GM19240 (cell line): ENCODE data around the gene PHF23.
A peak's percentile ranks its signal among the peaks of the same experiment; 100 is the strongest.

ENCODE experiments used
- DNase-seq: peaks from one replicate; pipeline ENCODE4 v3.0.0; 2011; ENCODE audit warnings: low spot score; ENCODE audit not compliant: insufficient read length

PHF23 gene

DNA sequence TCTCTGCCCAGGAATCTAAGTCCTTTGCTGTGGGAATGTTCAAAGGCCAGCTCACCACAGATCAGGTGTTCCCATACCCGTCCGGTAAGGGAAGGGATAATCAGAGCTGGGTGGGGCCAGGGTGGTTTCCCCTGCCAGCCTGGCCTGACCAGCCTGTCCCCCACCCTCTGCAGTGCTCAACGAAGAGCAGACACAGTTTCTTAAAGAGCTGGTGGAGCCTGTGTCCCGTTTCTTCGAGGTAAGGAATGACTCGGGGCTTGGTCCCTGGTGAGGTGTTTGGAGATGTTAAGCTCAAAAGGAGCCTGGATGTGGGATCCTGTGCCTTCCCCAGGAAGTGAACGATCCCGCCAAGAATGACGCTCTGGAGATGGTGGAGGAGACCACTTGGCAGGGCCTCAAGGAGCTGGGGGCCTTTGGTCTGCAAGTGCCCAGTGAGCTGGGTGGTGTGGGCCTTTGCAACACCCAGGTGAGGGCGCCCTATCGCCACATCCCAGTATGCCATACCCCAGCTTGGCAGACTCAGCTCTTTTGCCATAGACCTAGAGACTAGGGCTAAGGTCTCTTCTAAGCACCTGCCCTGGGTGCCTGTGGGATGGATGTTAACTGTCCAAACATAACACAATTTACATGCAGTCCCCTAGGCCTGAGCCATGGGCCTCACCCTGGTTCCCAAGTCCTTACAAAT is 18.5 kb downstream of the PHF23 start:
- peak; percentile 69 for DNase-seq

GRCh38 chr17:7219812-7220592 is 19.3 kb downstream of the PHF23 start, which contains the start of the genes ACADVL and DLG4:
Gene ACADVL (plus strand): TSS chr17:7219938. CDS start chr17:7219985, 47 bp downstream.
Gene DLG4 (minus strand): TSS chr17:7219836.
- DNase-seq = peak; percentile 82

- no peak for DNase-seq
Observed at GRCh38 chr17:7219229-7219811, 19.9 kb downstream of the PHF23 start.

DNA sequence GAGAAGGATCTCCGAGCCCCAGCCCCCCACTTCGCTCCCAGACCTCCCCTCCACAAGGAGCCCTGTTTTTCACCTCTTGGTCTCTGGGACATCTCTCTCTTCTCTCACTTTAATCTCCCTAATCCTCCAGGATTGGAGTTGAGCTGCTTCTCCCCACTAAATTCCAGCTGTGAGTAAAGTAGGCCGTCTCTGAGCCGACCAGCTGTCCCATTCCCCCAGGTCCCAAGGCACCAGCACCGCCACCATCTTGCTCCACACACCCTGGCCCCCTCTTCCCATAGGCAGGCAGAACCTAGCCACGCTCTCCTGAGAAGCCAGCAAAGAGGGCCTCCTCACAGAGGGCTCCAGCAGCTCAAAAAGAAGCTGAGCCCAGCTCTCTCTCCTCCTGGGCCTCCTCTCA is 20.5 kb downstream of the PHF23 start:
- no peak for DNase-seq

GRCh38 chr17:7218166-7218565 is 21.1 kb downstream of the PHF23 start:
- no peak for DNase-seq

DNA sequence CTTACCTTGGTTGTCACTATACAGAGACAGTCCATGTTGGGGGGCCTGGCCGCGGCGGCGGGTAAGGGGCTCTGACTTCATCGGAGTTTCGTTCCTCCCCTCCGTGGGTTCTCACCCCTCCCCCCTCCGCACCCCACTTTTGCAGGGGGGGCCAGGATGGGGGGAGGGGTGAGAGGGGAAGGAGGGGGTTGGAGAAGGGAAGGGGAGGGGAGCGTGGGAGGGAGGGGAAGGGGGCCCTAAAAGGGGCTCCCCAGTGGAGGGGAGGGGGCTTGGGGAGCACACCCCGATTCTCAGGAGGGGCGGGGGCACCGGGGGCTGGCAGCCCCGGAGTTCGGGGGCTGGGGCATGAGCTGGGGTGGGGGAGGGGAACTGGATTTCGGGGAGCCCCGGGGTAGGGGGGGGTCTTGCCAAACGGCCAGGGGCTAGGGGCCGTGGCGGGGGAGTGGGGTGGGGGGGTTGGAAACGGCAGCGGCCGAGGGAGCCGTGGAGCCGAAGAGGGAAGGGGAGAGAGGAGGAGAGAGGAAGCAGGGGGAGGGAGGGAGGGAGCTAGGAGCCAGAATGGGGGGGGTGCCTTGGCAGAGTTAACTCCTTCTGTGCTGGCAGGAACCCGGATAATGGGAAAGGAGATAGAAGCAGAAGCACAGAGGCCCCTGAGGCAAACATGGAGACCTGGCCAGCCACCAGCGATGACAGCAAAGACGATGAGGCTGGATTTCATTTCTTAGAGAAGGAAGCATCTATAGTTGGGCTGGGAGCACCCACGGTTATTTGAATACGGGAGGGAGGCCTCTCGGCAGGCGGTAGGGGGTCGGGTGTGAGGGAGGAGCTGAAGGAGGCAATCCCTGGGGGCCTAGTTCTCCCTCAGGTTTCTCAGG is 21.9 kb downstream of the PHF23 start:
- DNase-seq = no peak

DNA sequence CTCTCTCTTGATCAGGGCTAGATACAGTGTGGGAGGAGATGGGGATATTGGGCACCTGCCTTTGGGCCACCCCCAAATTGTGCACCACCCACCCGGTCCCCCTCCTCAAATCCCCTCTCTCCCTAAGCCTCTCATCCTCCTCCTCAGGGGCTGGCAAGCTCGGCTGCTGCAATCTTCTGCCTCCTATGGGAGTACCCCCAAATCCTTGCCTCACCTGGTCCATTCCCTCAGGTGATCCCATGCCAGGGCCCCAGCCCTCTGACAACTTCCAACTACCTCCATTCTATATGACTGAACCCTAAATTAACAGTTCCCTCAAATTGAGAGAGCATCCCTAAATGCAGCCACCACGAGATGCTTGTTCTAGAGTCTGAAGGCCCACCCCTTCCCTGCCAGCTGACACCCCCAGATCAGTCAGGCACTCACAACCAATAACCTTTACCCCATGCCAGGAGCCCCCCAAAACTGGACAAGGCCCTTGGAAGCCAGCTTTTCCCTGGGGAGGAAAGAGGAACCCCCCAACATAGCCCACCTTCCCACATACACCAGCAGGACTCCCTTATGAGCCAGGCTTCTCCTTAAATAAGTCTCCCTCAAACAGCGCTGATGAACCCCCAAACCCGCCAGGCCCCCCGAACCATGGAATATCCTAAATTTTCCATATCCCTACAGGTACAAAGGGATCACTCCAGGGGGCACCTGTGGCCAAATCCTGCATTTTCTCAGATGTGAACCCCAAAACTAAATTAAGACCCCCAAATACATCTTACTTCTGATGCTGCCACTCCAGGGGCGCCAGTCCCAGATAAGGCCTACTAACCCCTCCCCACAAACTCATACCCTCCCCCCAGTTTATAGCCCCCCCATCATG is 22.8 kb downstream of the PHF23 start:
- no peak for DNase-seq

GRCh38 chr17:7215652-7216180 is 23.5 kb downstream of the PHF23 start:
- DNase-seq = no peak

- no peak for DNase-seq
Observed at GRCh38 chr17:7215136-7215638, 24.1 kb downstream of the PHF23 start.

GRCh38 chr17:7214300-7215135 is 24.7 kb downstream of the PHF23 start:
- peak; percentile 100 for DNase-seq

DNA sequence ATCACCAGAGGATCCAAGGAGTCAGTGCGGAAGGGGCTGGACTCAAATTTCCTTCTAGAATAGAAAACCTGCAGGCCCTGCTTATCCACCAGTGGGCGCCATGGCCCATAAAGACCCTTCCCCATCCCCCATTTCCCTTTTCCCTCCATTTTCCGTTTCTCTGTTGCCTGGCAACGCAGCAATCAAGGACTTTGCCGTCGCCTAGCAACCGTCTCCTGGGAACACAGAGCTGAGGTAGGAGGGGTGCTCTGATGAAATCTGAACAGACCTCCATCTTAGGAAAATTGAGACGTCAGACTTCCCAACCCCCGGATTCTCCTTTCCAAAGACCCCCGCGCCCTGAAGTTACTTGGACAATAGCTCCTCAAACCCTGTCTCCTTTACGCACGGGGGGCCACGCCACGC is 25.4 kb downstream of the PHF23 start:
- peak; percentile 54 for DNase-seq

DNA sequence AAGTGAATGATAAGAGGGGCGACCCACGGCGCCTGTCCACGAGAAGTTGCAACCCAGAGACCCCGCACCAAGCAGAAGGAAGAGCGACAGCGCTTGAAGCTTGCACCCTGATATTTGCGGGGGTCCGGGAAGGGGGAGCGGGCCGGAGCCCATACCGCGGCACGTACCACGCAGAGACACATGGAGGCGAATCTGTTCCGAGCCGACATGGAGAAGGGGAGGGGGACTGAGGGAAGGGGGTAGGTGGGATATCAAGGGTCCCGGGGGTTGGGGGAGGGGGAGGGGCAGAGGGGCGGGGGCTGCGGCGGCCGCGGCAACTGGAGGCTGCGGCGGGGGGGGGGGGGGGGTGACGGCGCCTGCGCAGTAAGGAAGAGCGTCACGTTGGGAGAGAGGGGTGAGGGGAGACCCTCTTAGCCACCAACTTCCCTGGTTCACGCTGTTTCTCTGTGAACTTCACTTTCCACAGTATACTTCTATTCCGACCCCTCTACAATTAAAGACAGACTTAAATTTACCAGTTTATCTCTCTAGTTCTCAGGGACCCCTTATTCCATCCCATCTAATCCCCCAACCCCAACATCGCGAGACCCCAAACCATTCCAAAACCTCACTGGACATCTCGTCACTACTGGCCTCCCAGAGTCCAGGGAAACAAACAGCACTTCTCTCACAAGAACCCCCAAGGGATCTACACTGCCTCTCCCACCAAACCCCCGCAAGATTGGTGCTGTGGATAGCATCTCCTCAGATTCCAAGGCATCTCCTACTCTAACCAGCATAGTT is 27.6 kb downstream of the PHF23 start:
- DNase-seq = no peak

DNA sequence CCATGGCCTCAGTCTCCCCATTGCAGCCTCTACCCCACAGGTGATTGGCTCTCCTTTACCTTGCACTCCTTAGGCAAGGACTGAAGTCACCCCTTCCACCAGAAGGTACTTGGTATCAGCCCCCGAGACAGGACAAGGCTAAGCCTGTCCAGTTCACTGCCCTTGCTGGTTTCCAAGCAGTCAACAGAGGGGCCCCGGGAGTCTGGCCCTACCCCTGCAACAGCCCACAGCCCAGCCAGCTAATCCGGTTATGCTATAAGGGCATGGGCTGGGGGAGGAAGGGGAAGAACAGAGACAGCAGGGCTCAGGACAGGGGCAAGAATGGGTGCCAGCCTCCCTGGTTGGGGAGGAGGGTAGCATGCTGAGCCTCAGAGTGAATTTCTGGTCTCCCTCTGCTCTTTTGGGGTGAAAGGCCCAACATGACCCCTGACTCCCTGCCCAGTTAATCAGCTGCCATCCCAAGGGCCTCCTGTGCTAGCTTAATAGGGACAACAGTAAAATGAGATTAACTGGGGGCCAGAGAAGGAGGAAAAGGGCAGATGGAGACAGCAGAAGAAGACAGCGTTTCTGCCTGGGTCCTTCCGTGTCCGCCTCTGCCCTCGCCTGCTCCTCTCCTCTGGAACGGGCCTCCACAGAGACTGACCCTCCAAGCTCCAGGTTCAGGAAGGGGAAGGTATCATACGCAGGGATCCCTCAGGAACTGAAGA is 30.4 kb downstream of the PHF23 start:
- DNase-seq = no peak

- no peak for DNase-seq
Observed at GRCh38 chr17:7208027-7208571, 31.2 kb downstream of the PHF23 start.

GRCh38 chr17:7207120-7208001 is 31.9 kb downstream of the PHF23 start:
- DNase-seq = no peak

GRCh38 chr17:7205561-7205960 is 33.7 kb downstream of the PHF23 start:
- DNase-seq = no peak
